Hepatocyte (in vitro differentiated cells): ENCODE results near the gene C1orf74.

Experiments used
- EZH2 ChIP-seq: fragments of 200-600 bp; sonication (generic); IDR thresholded peaks from 2 replicates; pipeline ENCODE4 v1.6.1; 2016; ENCODE audit warnings: antibody characterized with exemption, mild to moderate bottlenecking, borderline replicate concordance
- TF ChIP-seq, protein P1 (sequence below): fragments of 200-600 bp; sonication (generic); IDR thresholded peaks from 2 replicates; pipeline ENCODE4 v1.5.1; 2016; ENCODE audit warnings: antibody characterized with exemption, mild to moderate bottlenecking; ENCODE audit not compliant: poor library complexity

DNA sequence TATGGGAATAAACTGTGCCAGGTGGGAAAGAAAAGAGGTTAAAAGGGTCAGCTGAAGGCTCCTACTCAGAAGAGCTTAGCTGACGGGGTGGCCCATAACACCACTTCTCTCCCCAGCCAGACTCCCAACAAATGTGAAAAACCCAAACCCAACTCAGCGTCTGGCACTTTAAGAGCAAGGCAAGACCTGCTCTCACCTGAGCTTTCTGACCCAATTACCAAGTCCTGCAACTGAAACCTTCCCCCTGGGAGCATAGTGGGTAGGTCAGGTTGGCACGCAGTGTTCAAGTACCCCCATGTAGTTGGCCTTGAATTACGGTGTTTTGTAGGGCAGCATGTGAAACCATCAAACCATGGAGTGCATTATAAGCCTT lies 18.4 kb upstream of the C1orf74 start:
- TF ChIP-seq, protein P1, sequence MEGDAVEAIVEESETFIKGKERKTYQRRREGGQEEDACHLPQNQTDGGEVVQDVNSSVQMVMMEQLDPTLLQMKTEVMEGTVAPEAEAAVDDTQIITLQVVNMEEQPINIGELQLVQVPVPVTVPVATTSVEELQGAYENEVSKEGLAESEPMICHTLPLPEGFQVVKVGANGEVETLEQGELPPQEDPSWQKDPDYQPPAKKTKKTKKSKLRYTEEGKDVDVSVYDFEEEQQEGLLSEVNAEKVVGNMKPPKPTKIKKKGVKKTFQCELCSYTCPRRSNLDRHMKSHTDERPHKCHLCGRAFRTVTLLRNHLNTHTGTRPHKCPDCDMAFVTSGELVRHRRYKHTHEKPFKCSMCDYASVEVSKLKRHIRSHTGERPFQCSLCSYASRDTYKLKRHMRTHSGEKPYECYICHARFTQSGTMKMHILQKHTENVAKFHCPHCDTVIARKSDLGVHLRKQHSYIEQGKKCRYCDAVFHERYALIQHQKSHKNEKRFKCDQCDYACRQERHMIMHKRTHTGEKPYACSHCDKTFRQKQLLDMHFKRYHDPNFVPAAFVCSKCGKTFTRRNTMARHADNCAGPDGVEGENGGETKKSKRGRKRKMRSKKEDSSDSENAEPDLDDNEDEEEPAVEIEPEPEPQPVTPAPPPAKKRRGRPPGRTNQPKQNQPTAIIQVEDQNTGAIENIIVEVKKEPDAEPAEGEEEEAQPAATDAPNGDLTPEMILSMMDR, result no peak
- no peak for TF ChIP-seq EZH2
